Gastroesophageal sphincter (tissue), 3 donors: ENCODE data around the gene PDE10A.

ENCODE experiments used
- EP300 ChIP-seq: sonication (generic); formaldehyde crosslinking; IDR thresholded peaks from one replicate; pipeline ENCODE4 v1.6.1; 2017; ENCODE audit warnings: antibody characterized with exemption, mild to moderate bottlenecking
- POLR2A ChIP-seq, 2 donors: fragments of 450-650 bp; IDR thresholded peaks; one replicate each; pipeline ENCODE4 v1.6.1; 2017; ENCODE audit warnings: antibody characterized with exemption in 2 of 2, mild to moderate bottlenecking in 2 of 2, moderate library complexity in 1 of 2
- POLR2AphosphoS5 ChIP-seq: sonication (generic); formaldehyde crosslinking; IDR thresholded peaks from one replicate; pipeline ENCODE4 v1.6.1; 2017; ENCODE audit warnings: antibody characterized with exemption
- TF ChIP-seq, protein P1 (sequence below), 4 experiments: fragments of 200-600 bp in 2 of 4; fragments of 450-650 bp in 2 of 4; sonication (generic) in 1 of 4; IDR thresholded peaks; one replicate each; pipeline ENCODE4 v1.5.1; 2017 to 2019; ENCODE audit warnings: antibody characterized with exemption in 4 of 4, mild to moderate bottlenecking in 2 of 4, moderate library complexity in 2 of 4

DNA sequence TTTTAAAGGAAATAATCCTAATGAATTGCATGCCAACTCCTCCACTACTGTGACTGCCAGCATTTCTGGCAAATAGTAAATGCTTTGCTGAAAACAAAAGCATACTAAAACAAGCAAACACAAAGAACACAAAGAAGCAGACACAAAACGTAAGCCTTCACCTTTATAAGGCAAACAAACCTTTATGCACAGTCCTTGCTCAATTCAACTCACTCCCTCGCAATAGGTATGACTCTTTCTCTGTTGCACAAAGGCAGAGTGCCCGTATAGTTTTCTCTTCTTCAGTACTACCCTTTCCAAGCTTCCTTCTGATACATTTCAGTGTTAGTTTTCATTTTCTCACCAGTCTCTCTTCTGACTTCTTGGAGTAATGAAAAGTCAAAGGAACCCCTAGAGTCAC is 63.9 kb downstream of the PDE10A start:
- TF ChIP-seq POLR2A (IDR thresholded peaks at IDR 0.05): no peak
- no peak for TF ChIP-seq EP300
- TF ChIP-seq, protein P1, sequence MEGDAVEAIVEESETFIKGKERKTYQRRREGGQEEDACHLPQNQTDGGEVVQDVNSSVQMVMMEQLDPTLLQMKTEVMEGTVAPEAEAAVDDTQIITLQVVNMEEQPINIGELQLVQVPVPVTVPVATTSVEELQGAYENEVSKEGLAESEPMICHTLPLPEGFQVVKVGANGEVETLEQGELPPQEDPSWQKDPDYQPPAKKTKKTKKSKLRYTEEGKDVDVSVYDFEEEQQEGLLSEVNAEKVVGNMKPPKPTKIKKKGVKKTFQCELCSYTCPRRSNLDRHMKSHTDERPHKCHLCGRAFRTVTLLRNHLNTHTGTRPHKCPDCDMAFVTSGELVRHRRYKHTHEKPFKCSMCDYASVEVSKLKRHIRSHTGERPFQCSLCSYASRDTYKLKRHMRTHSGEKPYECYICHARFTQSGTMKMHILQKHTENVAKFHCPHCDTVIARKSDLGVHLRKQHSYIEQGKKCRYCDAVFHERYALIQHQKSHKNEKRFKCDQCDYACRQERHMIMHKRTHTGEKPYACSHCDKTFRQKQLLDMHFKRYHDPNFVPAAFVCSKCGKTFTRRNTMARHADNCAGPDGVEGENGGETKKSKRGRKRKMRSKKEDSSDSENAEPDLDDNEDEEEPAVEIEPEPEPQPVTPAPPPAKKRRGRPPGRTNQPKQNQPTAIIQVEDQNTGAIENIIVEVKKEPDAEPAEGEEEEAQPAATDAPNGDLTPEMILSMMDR (IDR thresholded peaks at IDR 0.05): no peak
- no peak for TF ChIP-seq POLR2AphosphoS5
